Activated CD8-positive, alpha-beta T cell treated with anti-CD3 and anti-CD28 coated beads for 36 hours (primary cell): Measurements from ENCODE around the gene RAB3D. TPM values are rescaled to one million over a fixed set of nuclear protein-coding genes. Genes with fewer than 3 reads are reported as not detected.
"Not testable (repeated sequence)": the region's sequence is repeated elsewhere in the genome, so short reads cannot be mapped to it uniquely, and the experiment has no call there.

Source experiments
- ATAC-seq: fragments of 200-7000 bp; cut with Tn5 transposase; one replicate; pipeline ENCODE4 v1.10.0; 2021; ENCODE audit warnings: mild to moderate bottlenecking, moderate library complexity
- CTCF ChIA-PET: fragments of 350-600 bp; sonication (Branson Sonifier 250); formaldehyde crosslinking; loops from one replicate; lab custom pipeline; 2021; ENCODE audit warnings: antibody characterized with exemption; lab: Charles Lee
- POLR2A ChIA-PET: fragments of 350-600 bp; sonication (Branson Sonifier 250); formaldehyde crosslinking; loops from one replicate; lab custom pipeline; 2021; ENCODE audit warnings: antibody characterized with exemption; lab: Charles Lee
- DNase-seq: peaks from one replicate; pipeline ENCODE4 v3.0.0-alpha.2; 2020
- H3K27ac Mint-ChIP-seq: one replicate; pipeline ENCODE4 v1.8.0; 2021; ENCODE audit warnings: mild to moderate bottlenecking, mixed read lengths
- H3K27me3 Mint-ChIP-seq: one replicate; pipeline ENCODE4 v1.8.0; 2021; ENCODE audit warnings: mixed read lengths
- H3K36me3 Mint-ChIP-seq: one replicate; pipeline ENCODE4 v1.8.0; 2021; ENCODE audit warnings: low read depth, mixed read lengths
- H3K4me1 Mint-ChIP-seq: one replicate; pipeline ENCODE4 v1.8.0; 2021; ENCODE audit warnings: low read depth, mixed read lengths
- H3K4me3 Mint-ChIP-seq: one replicate; pipeline ENCODE4 v1.8.0; 2021; ENCODE audit warnings: mild to moderate bottlenecking, moderate library complexity, mixed read lengths
- H3K9me3 Mint-ChIP-seq: one replicate; pipeline ENCODE4 v1.8.0; 2021; ENCODE audit warnings: mixed read lengths
- CTCF ChIP-seq: fragments of 200-600 bp; IDR thresholded peaks from one replicate; pipeline ENCODE4 v1.8.0; 2022; ENCODE audit warnings: antibody characterized with exemption, mild to moderate bottlenecking
- intact Hi-C: fragments of 100-400 bp; cut with micrococcal nuclease; formaldehyde crosslinking; loops from one replicate; pipeline ENCODE4 v1.10.0; 2022
- total RNA-seq, 2 experiments: library from RNA; stranded (reverse); gene quantifications; one replicate each; pipeline ENCODE4 v1.2.3, GENCODE V29; 2021

Gene RAB3D
- total RNA-seq, 2 experiments from 2014 or later = 6.7 to 7.0 TPM

GRCh38 chr19:11382898-11383705 is 43.6 kb upstream of the RAB3D start:
- Mint-ChIP-seq H3K27ac (peak overlapping the region; percentile 67), H3K36me3 (peaks cover 6% of the 10 kb centered on the region), H3K9me3 (no peaks in the 10 kb centered on the region), H3K4me3 (peak overlapping the region; percentile 73), H3K27me3 (peaks cover 13% of the 10 kb centered on the region), H3K4me1 (peaks cover 23% of the 10 kb centered on the region)
- peak; percentile 90 for TF ChIP-seq CTCF
- ATAC-seq = no peak
- DNase-seq = peak; percentile 71
- intact Hi-C loops = no loop called here
- ChIA-PET POLR2A (interaction anchor here (0.6 to 2.3 kb wide), 6 partner anchors 8 to 637 kb away, joined by 3 to 8 read pairs (median 4); no protein-coding TSS in a partner anchor), CTCF (interaction anchor here (0.7 to 4.4 kb wide), 21 partner anchors 8 to 176 kb away, joined by 3 to 38 read pairs (median 4); partner anchors contain the start of genes ELAVL3, ELOF1, ODAD3 and PRKCSH)

- DNase-seq (peak; percentile 99), ATAC-seq (peak; percentile 86)
- intact Hi-C loops = no loop called here
- Mint-ChIP-seq H3K36me3 (peaks cover 17% of the 10 kb centered on the region), H3K27ac (peak overlapping the region; percentile 96), H3K9me3 (no peaks in the 10 kb centered on the region), H3K4me3 (peak overlapping the region; percentile 73), H3K27me3 (peaks cover 13% of the 10 kb centered on the region), H3K4me1 (peaks cover 38% of the 10 kb centered on the region)
- POLR2A ChIA-PET = interaction anchor here (0.8 to 2.3 kb wide), 9 partner anchors 26 to 259 kb away, joined by 3 to 26 read pairs (median 4); partner anchors contain the start of genes ODAD3, PRKCSH and RGL3
- CTCF ChIA-PET = interaction anchor here (0.8 to 4.4 kb wide), 32 partner anchors 9 to 228 kb away, joined by 3 to 38 read pairs (median 4); partner anchors contain the start of genes CCDC159, ELAVL3, ODAD3 and PRKCSH
- peak; percentile 63 for TF ChIP-seq CTCF
Observed at GRCh38 chr19:11380653-11381537, 41.4 kb upstream of the RAB3D start.

- H3K36me3 Mint-ChIP-seq = peaks cover 22% of the 10 kb centered on the region
- intact Hi-C loops = no loop called here
- ATAC-seq (no peak), DNase-seq (no peak)
- peak overlapping the region; percentile 96 for H3K27ac Mint-ChIP-seq
- peak overlapping the region; percentile 73 for H3K4me3 Mint-ChIP-seq
- TF ChIP-seq CTCF = no peak
- H3K9me3 Mint-ChIP-seq = no peaks in the 10 kb centered on the region
- POLR2A ChIA-PET = interaction anchor here (1.0 to 2.3 kb wide), 3 partner anchors 42 to 260 kb away, joined by 3 to 26 read pairs (median 8); partner anchors contain the start of genes ODAD3, PRKCSH and RGL3
- H3K4me1 Mint-ChIP-seq = peaks cover 42% of the 10 kb centered on the region
- CTCF ChIA-PET = interaction anchor here (0.7 to 4.4 kb wide), 9 partner anchors 12 to 116 kb away, joined by 3 to 29 read pairs (median 3); partner anchors contain the start of genes CCDC159, RAB3D, RGL3 and TMEM205
- H3K27me3 Mint-ChIP-seq = peaks cover 13% of the 10 kb centered on the region
Observed at GRCh38 chr19:11379857-11380350, 40.4 kb upstream of the RAB3D start.

GRCh38 chr19:11379269-11379845 is 39.9 kb upstream of the RAB3D start:
- CTCF ChIA-PET = interaction anchor here (0.7 to 4.4 kb wide), 6 partner anchors 11 to 115 kb away, joined by 3 to 29 read pairs (median 6); partner anchors contain the start of gene RGL3
- H3K27me3 Mint-ChIP-seq = peaks cover 11% of the 10 kb centered on the region
- POLR2A ChIA-PET, H3K27ac Mint-ChIP-seq, intact Hi-C loops, DNase-seq, H3K9me3 Mint-ChIP-seq, ATAC-seq, H3K4me3 Mint-ChIP-seq: not testable (repeated sequence)
- H3K4me1 Mint-ChIP-seq = peaks cover 42% of the 10 kb centered on the region
- H3K36me3 Mint-ChIP-seq = peaks cover 22% of the 10 kb centered on the region
